IPS-15b (cell line): ENCODE measurements around the gene SHMT1.
"Not testable (repeated sequence)": the region's sequence is repeated elsewhere in the genome, so short reads cannot be mapped to it uniquely, and the experiment has no call there.

ENCODE experiments used
- H3K27me3 ChIP-seq: one replicate; pipeline ENCODE4 v1.6.1; 2013; ENCODE audit warnings: low read length; ENCODE audit not compliant: control insufficient read depth, insufficient read depth
- H3K36me3 ChIP-seq: one replicate; pipeline ENCODE4 v1.6.1; 2013; ENCODE audit warnings: low read length; ENCODE audit not compliant: control insufficient read depth, insufficient read depth
- H3K4me1 ChIP-seq: one replicate; pipeline ENCODE4 v1.6.1; 2013; ENCODE audit warnings: mild to moderate bottlenecking, low read length; ENCODE audit not compliant: control insufficient read depth, insufficient read depth
- H3K4me3 ChIP-seq: one replicate; pipeline ENCODE4 v1.5.1; 2013; ENCODE audit warnings: low read depth, low read length
- H3K9ac ChIP-seq: one replicate; pipeline ENCODE4 v1.6.1; 2013; ENCODE audit warnings: low read depth, mild to moderate bottlenecking, low read length
- H3K9me3 ChIP-seq: one replicate; pipeline ENCODE4 v1.6.1; 2013; ENCODE audit warnings: mild to moderate bottlenecking, low read length; ENCODE audit not compliant: control insufficient read depth, insufficient read depth

Gene SHMT1

GRCh38 chr17:18384271-18384670 lies 20.9 kb upstream of the SHMT1 start:
- H3K4me1 ChIP-seq, H3K9me3 ChIP-seq, H3K4me3 ChIP-seq, H3K9ac ChIP-seq, H3K27me3 ChIP-seq, H3K36me3 ChIP-seq: not testable (repeated sequence)

GRCh38 chr17:18383079-18383481 lies 19.7 kb upstream of the SHMT1 start:
- not testable (repeated sequence) for H3K4me1 ChIP-seq, H3K4me3 ChIP-seq, H3K9me3 ChIP-seq, H3K36me3 ChIP-seq, H3K27me3 ChIP-seq, H3K9ac ChIP-seq

- peaks cover 4% of the 10 kb centered on the region for H3K27me3 ChIP-seq
- no peaks in the 10 kb centered on the region for H3K9me3 ChIP-seq
- no peak overlapping the region for H3K4me3 ChIP-seq
- no peaks in the 10 kb centered on the region for H3K4me1 ChIP-seq
- no peak overlapping the region for H3K9ac ChIP-seq
- H3K36me3 ChIP-seq, result no peaks in the 10 kb centered on the region
Measured at GRCh38 chr17:18382441-18383078, 19.2 kb upstream of the SHMT1 start.

GRCh38 chr17:18381953-18382245 lies 18.5 kb upstream of the SHMT1 start:
- Histone ChIP-seq H3K4me3 (no peak overlapping the region), H3K9ac (no peak overlapping the region), H3K27me3 (peaks cover 4% of the 10 kb centered on the region), H3K9me3 (no peaks in the 10 kb centered on the region), H3K36me3 (no peaks in the 10 kb centered on the region), H3K4me1 (no peaks in the 10 kb centered on the region)

GRCh38 chr17:18381158-18381952 lies 18.0 kb upstream of the SHMT1 start:
- no peaks in the 10 kb centered on the region for H3K4me1 ChIP-seq
- H3K4me3 ChIP-seq, result no peak overlapping the region
- peaks cover 4% of the 10 kb centered on the region for H3K27me3 ChIP-seq

GRCh38 chr17:18380471-18381157 lies 17.3 kb upstream of the SHMT1 start:
- Histone ChIP-seq H3K9ac (no peak overlapping the region), H3K4me1 (no peaks in the 10 kb centered on the region), H3K9me3 (no peaks in the 10 kb centered on the region), H3K36me3 (no peaks in the 10 kb centered on the region), H3K27me3 (peaks cover 4% of the 10 kb centered on the region), H3K4me3 (no peak overlapping the region)

More at GRCh38 chr17:18381158-18381952, 18.0 kb upstream of the SHMT1 start:
- Histone ChIP-seq H3K9ac (no peak overlapping the region), H3K36me3 (no peaks in the 10 kb centered on the region), H3K9me3 (no peaks in the 10 kb centered on the region)

- H3K27me3 ChIP-seq, result peaks cover 4% of the 10 kb centered on the region
- no peak overlapping the region for H3K4me3 ChIP-seq
- H3K4me1 ChIP-seq, result no peaks in the 10 kb centered on the region
- H3K9ac ChIP-seq, result no peak overlapping the region
- no peaks in the 10 kb centered on the region for H3K36me3 ChIP-seq
- H3K9me3 ChIP-seq, result no peaks in the 10 kb centered on the region
Measured at GRCh38 chr17:18379246-18380146, 16.1 kb upstream of the SHMT1 start.

GRCh38 chr17:18378614-18379013 lies 15.3 kb upstream of the SHMT1 start:
- H3K9me3 ChIP-seq, H3K27me3 ChIP-seq, H3K4me3 ChIP-seq, H3K36me3 ChIP-seq, H3K9ac ChIP-seq, H3K4me1 ChIP-seq: not testable (repeated sequence)

GRCh38 chr17:18378205-18378505 lies 14.8 kb upstream of the SHMT1 start:
- H3K27me3 ChIP-seq, result peaks cover 4% of the 10 kb centered on the region
- H3K36me3 ChIP-seq, result no peaks in the 10 kb centered on the region
- H3K4me1 ChIP-seq, result no peaks in the 10 kb centered on the region
- no peak overlapping the region for H3K4me3 ChIP-seq
- H3K9me3 ChIP-seq, result no peaks in the 10 kb centered on the region
- no peak overlapping the region for H3K9ac ChIP-seq

GRCh38 chr17:18377437-18378204 lies 14.3 kb upstream of the SHMT1 start, which contains the start of gene EVPLL:
EVPLL (plus strand) TSS chr17:18377778; CDS start chr17:18380938, 3,160 bp downstream.
- H3K4me1 ChIP-seq, result no peaks in the 10 kb centered on the region
- H3K4me3 ChIP-seq, result no peak within 1 kb of the TSS
- no peaks in the 10 kb centered on the region for H3K9me3 ChIP-seq
- H3K36me3 ChIP-seq, result no peaks in the 10 kb centered on the region
- H3K27me3 ChIP-seq, result peaks cover 4% of the 10 kb centered on the region
- H3K9ac ChIP-seq, result no peak within 1 kb of the TSS

- Histone ChIP-seq H3K9ac (no peak overlapping the region), H3K4me3 (no peak overlapping the region), H3K27me3 (no peaks in the 10 kb centered on the region), H3K36me3 (no peaks in the 10 kb centered on the region), H3K9me3 (no peaks in the 10 kb centered on the region), H3K4me1 (no peaks in the 10 kb centered on the region)
Measured at GRCh38 chr17:18374216-18374615, 10.9 kb upstream of the SHMT1 start.
